IMR-90 (cell line): ENCODE measurements around the gene FAM177A1.

Source experiments
- CHD1 ChIP-seq: IDR thresholded peaks from 2 replicates; pipeline ENCODE4 v1.6.1; 2012; ENCODE audit warnings: low read depth, low read length, improper control_type of control experiment
- CTCF ChIP-seq: conservative IDR thresholded peaks from 2 replicates; pipeline ENCODE4 v1.5.1; 2012; ENCODE audit warnings: mild to moderate bottlenecking, low read depth, low read length, improper control_type of control experiment
- FOS ChIP-seq: fragments of 150-350 bp; IDR thresholded peaks from 2 replicates; pipeline ENCODE4 v1.6.1; 2016; ENCODE audit warnings: low read depth, low read length
- MAZ ChIP-seq: IDR thresholded peaks from 2 replicates; pipeline ENCODE4 v1.6.1; 2012; ENCODE audit warnings: low read depth, mild to moderate bottlenecking, low read length, improper control_type of control experiment, moderate library complexity, borderline replicate concordance
- POLR2A ChIP-seq: IDR thresholded peaks from 2 replicates; pipeline ENCODE4 v1.6.1; 2012; ENCODE audit warnings: mild to moderate bottlenecking, low read depth, low read length
- RAD21 ChIP-seq: IDR thresholded peaks from 2 replicates; pipeline ENCODE4 v1.6.1; 2012; ENCODE audit warnings: low read length, improper control_type of control experiment
- SMC3 ChIP-seq: fragments of 150-350 bp; IDR thresholded peaks from 2 replicates; pipeline ENCODE4 v1.6.1; 2016; ENCODE audit warnings: low read depth, mild to moderate bottlenecking, antibody characterized with exemption, low read length, moderate library complexity
- USF2 ChIP-seq: fragments of 150-350 bp; IDR thresholded peaks from 2 replicates; pipeline ENCODE4 v1.6.1; 2017; ENCODE audit warnings: mild to moderate bottlenecking, antibody characterized with exemption, low read length, low read depth

DNA sequence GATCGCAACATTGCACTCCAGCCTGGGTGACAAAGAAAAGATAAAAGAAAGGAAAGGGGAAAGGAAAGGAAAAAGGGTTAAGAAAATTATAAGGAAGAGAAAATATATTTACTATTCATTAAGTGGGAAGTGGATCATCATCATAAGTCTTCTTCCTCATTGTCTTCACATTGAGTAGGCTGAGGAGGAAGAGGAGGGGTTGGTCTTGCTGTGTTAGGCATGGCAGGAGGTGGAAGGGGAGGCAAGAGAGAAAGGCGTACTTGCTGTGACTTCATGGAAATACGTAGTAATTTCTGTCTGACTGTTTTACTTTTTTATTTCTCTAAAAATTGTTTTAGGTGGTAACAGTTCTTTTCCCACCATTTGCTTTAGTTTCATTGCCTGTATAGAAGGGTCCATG is 26.2 kb downstream of the FAM177A1 start:
- TF ChIP-seq CTCF (no peak), USF2 (no peak), FOS (no peak), SMC3 (no peak), POLR2A (no peak), CHD1 (no peak), MAZ (no peak), RAD21 (no peak)
